HG03432 (cell line): ENCODE data around the gene RPS6KA6.

Source experiments
- ATAC-seq: cut with Tn5 transposase; IDR thresholded peaks from one replicate; pipeline ENCODE4 v1.9.1; 2021; ENCODE audit warnings: mild to moderate bottlenecking, moderate library complexity; ENCODE audit not compliant: unreplicated experiment

RPS6KA6 gene

DNA sequence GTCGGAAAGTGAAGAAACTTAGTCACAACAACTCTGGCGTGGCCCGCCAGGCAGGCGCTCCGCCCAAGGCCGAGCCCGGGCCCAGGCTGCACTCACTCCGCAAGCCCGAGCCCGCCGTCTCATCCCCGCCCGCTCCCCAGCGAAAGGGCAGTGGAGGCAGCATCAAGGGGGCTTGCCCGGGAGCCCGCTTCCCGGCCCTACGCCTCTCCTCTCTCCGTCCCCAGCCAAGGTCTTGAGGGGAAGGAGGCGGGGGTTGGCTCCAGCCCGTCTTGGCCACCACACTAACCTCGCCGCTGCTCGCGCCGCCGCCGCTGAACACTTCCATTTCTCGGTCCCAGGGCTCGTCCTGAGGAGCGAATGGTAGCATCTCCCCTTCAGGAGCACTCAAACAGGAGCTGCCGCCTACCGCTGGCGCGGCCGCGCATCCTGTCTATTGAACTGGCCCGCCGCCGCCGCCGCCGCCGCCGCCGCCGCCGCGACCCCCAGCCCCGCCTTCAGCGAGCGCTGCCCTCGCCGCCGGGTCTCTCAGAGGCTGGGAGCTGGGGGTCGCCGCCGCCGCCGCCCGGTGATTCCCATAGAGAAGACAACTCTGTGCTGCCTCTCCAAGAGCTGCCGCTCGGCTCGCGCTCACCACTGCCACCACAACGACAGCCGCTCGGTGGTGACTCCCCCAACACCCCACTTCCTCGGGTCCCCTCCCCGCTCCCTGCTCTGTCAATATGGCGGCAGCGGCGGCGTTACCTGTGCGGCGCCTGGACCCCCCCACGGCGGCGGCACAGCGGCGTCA lies at the start of gene RPS6KA6:
RPS6KA6 (minus strand) TSS at position 667 of the 787 bp plus-strand sequence; CDS start at position 367, 300 bp downstream.
- peak; percentile 68 for ATAC-seq

DNA sequence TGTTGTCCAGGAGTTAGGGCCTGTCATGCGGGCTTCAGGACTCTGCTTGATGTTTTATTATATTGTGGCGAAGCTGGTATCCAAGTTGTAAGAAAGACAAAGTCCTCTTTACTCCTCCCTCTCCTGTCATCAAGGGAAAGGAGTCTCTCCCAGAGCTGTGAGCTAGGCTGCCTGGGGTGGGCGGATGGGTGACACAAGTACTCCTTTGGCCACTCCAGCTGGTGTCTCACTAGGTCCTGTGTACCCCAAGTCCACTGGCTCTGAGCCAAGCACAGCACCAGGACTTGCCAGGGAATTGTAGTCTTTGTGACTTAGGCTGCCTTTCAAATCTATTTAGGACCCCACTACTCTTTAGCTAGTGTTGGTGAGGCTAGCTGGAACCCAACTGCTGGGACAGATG lies 36.7 kb upstream of the RPS6KA6 start:
- no peak for ATAC-seq

DNA sequence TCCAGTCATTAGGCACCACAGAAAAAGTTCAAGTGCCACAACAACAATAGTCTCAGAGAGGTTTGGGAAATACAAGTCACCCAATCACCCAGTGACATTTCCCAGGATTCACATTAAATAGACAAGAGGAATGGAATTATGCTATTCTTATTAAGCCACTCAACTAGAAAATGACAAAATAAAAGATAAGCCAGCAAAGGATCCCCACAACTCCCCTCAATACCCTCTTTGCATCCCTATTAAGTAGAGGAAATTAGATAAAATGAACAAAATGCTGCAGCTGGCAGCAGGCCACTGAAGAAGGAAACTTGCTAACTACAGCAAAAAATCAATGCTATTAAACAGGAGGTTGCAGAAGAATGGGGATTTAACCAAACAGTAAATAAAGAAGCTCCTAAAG lies 35.3 kb upstream of the RPS6KA6 start:
- no peak for ATAC-seq

DNA sequence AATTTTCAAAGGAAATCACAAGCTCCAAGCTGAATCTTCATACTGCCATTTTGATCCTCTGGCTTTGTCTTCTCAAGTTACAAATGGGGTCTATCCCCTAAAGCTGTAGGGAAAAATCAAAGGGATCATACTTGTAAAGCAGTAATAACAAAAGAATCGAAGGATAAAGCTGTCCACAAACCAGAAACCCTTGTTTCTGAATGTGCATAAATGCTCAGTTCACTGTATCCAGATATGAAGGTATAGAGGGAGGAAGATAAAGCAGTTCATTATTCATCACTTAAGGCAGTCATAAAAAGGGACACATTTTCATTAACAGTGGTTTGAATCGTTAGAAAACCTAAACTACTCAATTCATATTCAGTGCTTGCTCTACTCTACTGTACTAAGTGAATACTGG lies 33.2 kb upstream of the RPS6KA6 start:
- ATAC-seq = no peak

DNA sequence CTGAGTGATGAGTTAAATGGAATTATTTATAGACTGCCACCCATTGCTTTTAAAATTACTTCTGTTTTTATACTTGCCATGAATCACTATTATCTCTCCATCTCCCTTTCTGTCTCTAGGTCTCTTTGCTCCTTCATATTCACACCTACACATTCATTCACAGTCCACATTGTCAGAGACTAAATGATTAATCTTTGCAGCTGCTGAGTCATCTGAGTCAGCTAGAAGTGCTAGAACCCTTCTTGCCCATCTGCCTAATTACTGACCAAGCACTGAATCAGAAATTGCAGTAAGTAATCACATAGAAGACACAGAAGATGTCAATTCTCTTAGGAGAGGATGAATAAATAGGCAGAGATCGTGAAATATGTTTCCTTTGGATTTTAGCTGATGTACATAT lies 31.6 kb upstream of the RPS6KA6 start:
- ATAC-seq = peak; percentile 67

DNA sequence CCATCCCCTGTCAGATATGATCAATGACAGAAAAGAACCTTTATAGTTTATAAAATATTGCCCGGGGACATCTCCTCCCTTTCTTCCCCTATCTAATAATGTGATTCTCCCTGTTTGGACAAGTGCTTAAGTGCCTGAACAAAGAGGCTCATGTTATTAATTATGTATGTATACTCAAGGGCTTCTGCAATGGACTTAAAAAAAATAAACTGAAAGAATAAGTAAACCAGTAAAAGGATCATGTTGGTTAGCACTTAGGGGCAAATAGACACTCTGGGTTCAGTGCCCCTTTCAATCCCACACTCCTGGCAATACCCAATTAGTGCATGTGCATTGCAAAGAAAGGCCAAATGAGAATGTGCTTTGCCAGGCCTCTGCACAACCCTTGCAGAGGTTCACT lies 30.7 kb upstream of the RPS6KA6 start:
- ATAC-seq = no peak

DNA sequence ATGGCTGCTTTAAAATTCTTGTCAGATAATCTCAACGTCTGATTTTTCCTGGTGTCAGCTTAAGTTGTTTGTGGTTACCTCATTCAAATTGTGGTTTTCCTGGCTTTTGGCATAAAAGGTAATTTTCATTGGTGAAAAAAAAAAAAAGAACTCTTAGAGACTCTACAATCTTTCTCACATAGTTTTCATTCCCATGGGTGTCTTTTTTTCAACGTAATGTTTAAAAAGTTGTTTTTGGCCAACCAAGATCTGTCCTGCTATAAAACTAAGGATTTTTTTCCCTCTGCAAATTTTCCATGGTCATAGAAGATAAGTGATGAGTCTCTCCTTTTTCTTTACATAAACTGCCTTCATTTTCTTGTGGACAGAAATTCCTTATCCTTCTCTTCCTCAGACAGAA lies 28.9 kb upstream of the RPS6KA6 start:
- no peak for ATAC-seq

DNA sequence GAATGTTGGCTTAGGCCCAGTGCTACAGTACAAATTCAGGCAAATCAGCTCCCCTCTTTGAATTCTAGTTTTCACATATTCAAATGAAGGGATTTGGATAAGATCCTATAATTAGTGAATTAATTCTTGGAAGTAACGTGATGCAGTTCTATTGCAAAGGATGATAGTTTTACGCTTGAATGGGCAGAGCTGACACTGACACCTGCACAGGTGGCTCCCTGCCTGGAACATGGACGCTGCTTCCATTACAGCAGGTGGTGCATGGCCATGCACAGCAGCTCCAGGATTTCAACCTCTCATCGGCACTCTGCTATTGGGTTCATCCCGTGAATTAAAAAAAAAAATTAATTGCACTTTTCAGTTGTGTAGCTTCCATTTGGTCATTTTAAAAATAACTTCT lies 28.4 kb upstream of the RPS6KA6 start:
- ATAC-seq = no peak

DNA sequence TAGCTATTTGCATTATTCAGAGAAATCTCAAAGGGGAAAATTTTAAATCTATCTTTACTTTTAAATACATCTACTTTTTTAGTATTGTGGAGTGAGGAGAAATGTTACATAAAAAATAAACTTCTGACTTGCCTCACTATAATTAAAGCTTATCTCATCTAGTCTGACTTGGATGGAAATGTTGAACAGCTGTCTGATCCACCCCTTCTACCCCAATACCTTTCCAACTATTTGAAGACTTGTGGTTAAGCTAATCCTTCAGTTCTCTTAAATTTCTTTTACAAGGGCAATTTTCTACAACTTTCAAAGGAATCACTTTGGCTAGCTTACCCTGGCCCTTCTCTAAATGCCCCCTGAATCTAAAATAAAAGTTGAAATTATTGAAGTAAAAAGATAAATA lies 17.3 kb upstream of the RPS6KA6 start:
- no peak for ATAC-seq

DNA sequence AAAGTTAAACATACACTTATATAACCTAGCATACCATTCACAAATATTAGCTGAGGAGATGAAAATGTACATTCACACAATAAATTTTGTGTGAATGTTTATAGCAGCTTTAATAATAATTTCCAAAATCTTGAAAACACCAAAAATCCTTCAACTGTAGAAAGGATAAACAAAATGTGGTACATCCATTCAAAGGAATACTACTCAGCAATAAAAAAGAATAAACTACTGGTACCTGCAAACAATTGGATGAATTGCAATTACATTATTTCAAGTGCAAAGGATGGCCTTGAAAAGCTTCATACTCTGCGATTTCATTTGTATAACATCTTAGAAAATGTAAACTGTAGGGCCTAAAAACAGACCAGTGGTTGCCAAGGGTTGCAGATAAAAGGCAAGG lies 11.7 kb upstream of the RPS6KA6 start:
- no peak for ATAC-seq

DNA sequence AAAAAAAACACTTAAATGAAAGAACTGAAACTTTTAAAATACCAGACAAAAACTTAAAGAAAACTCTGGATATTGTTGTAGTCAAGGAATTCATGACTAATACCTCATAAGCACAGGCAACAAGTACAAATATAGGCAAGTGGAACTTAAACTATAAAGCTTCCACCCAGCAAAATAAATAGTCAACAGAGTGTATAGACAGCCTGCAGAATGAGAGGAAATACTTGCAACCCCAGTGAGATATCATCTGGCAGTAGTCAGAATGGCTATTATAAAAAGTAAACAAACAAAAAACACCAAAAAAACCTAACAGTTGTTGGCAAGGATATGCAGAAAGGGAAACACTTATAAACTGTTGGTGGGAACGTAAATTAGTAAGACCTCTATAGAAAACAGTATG lies 9.6 kb upstream of the RPS6KA6 start:
- ATAC-seq = no peak

DNA sequence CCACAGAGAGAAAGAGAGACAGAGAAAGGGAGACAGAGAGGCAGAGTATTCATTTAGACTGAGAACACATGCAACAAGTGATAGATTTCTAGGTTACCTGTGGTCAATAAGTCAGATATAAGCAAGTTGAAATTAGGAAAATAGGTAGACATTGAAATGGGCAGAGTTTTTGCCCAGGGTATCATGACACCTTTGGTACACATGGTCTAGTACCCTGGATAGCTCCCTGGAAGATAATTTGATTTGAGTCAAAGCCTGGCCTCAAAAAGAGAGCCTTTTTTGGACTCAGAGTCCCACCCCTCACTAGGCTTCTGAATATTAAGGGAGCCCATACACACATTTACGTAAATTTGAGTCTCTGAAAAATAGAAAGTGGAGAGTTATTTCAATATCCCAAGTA lies 4.0 kb upstream of the RPS6KA6 start:
- ATAC-seq = no peak

DNA sequence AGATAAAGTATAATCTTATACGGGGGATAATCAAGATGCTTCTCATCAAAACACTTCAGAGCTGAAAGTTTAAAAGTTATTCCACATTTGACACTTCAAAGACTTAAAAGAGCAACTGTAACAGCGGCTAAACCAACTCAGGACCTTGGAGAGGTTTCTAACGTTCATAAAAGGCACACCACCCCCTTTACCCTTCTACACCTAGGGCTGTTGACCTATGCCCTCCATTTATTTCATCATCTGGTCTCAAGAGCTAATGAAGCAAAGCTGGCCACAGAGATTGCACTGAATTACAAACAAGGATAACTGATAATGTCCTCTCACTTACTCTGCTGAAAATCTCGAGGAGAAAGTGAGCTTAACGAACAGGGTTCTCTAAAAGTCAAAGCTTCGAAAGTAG lies 1.1 kb upstream of the RPS6KA6 start:
- no peak for ATAC-seq

DNA sequence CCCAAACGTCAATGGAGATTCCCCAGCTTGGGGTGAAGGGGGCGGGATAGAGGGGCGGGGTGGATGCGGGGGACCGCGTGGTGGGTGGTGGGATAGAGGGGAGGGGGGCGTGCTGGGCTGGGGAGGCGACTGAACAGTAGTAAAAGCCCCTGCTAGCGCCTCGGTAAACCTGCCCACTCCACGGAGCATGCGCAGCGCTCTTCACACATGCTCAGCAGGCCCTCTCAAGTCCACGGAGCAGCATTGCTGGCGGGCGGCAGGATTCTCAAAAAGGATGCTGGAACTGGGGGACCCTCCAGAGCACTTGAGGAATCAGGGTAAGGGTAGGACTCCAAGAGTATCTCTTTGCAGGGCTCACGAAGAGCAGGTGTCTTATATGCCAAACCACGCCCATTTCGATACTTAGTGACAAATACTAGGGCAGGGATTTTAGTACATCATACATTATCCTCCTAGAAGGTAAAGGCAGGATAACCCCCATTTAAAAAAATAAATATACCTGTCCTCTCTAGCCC lies 378 bp upstream of the RPS6KA6 start:
- ATAC-seq = peak; percentile 63

DNA sequence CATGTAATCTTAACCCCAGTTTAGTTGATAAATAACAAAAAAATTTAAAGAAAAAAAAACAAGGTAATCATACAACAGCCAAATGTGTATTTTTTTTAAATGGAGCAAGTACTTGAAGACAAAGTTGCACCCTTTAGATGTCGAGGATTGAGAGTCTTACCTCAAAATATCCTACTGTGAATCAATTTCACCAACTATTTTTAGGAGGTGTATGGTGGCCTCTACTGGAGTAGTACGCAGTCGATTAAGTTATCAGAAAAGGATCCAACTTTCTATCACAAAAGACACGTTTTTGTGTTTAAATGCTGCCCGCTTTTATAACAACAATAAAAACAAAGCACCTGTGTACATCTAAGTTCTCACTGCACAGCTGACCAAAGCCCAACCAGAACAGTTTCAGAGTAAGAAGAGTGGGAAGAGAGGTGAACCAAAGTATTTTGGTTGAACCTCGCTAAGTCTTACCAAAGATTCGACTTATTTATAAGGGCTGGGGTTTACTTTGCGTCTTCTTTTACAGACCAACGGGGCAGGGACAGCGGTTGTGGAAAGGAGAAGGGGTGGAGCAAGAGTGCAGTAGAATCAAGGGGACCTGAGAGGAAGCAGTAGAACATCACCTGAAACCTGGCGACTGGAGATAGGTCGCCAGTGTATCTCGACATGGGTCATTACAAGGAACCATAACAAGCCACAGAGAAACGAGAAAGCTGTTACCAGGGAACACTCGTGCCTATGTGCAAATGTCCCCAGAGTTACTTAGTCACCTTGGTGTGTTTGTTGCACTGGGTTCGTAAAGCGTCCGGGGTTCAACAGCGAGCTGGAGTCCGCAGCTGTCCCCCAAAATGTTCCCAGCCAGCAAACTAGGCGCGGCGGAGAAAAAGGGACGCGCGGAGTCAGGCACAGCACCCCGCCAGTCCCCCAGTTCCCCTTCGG lies 1.1 kb downstream of the RPS6KA6 start:
- ATAC-seq = peak; percentile 35

DNA sequence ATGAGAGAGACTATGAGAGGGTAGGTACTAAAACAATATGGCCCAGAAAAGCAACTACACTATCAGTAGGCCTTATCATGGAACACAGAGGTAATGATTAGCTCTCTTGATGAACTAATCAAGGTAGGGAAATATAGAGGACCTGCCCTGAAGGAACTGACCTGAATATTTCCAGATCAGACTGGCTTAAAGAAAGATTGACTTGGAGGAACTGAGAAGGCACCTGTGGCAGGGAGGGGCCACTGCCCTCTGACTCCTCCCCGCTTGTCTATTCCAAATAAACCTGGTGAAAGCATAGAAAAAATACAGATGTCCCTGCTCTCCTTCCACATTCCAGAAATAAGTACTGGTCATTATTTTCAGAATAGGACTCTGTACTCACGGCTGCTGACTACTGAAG lies 5.5 kb downstream of the RPS6KA6 start:
- no peak for ATAC-seq

DNA sequence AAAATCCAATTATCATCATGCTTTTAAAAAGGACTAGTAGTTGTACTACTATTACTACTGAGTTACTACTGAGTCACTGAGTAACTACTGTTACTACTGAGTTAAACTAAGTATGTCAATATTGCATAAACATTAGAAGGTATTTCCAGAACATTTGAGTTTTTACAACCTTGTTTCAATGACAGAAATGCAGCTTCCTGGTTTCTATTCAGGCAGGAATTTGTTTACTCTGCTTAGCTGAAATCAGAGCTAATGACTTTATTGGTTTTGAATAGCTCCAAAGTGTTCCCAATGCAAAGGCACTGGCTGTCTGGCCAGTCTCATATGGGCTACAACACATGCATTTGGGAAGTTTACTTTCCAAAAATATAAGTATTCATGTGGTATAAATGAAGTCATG lies 12.0 kb downstream of the RPS6KA6 start:
- no peak for ATAC-seq

DNA sequence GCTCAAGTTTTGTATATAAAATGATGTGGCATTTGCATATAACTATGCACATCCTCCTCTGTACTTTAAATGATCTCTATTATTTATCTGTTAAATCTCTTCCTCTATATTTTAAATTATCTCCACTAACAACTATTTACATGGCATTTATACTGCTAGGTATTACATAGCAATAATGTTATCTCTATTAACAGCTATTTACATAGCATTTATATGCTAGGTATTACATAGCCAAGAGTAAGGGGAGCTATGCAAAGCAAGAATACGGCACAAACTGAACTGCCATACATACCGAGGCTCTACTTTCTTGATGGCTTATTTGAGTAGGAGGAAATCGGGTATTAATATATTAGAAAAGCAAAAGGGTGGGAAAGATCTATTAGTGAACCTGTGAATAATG lies 12.7 kb downstream of the RPS6KA6 start:
- ATAC-seq = no peak

DNA sequence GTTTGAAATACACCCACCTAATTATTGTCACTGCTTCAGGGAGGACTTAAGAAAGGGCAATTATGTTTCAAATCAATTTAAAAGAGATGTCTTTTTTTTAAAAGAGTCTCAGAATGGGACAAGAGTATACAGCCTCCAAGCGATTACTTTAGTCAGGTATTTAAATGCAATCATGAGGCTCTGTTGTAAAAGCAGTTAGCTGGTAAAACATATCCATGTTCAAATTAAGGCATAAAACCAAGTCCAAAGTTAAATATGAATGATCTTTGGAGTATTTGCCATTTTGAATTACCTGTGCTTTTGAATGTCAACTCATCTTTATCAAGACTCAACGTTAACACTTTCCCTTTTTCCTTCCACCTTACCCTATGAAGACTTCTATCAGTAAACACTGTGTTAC lies 13.7 kb downstream of the RPS6KA6 start:
- no peak for ATAC-seq

DNA sequence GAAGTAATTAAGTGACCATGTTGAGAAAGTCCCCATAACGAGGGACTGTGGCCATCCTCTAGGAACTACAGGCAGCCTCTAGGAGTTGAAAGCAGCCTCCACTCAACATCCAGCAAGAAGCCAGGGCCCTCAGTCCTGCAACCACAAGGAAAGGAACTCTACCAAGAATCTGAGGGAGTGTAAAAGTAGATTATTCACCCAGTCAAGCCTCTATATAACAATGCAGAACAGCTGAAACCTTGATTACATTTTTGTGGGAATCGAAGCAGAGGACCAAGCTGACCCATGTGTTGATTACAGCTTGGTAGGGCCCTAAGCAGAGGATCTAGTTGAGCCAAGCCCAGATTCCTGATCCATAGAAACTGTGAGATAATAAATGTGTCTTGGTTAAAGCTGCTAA lies 17.1 kb downstream of the RPS6KA6 start:
- ATAC-seq = no peak

DNA sequence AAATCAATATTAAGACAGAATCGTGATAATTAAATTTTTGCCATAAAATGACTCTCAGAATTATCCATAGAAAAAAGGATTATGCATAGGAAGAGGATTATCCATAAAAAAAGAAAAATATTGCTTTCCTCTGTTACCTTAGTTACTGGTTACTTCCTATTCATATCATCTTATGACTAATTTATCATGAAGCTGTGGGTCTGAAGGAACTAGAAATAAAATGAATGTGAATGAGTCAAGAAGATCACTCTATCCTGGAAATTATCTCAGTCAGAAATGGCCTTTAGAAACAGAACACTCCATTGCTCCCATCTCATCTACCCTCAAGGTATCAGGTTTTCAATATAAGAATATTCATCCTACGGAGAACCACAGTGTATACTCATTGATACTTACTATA lies 19.4 kb downstream of the RPS6KA6 start:
- no peak for ATAC-seq

DNA sequence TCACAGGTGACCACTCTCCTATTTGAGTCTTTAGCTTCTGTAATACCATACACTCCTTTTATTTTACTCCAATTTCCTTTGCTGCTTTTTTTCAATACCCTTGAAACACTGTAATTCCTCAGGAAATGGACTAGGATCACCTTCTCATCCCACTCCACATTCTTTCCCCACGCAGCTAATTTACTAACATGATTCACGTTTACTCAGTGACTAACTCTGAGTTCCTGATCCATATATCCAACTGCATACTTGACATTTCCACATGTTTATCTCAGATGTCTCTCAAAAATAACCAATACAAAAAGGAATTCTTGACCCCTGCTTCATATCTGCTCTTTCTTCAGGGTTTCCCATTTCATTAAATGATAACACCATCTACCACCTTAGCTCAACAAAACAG lies 19.9 kb downstream of the RPS6KA6 start:
- ATAC-seq = no peak
